ENCODE results near the gene SLC16A10. TPM values are rescaled to one million over a fixed set of nuclear protein-coding genes. Genes with fewer than 3 reads are reported as not detected.

The SLC16A10 gene
- total and polyA plus RNA-seq, 2 of the 8 experiments (the other 6 are each of a cell fraction or from before 2014, with no cell fraction given) = 18.6 to 23.2 TPM

GRCh38 chr6:111270121-111270520 lies 182.8 kb downstream of the SLC16A10 start:
- H3K79me2 ChIP-seq (ENCODE audit: control insufficient read depth in 1 of 2, insufficient read depth in 2 of 2, low read length in 2 of 2) = peaks cover 2 to 3% of the 10 kb centered on the region in 2 experiments; a peak in 2 of 4 replicates
- no peaks in the 10 kb centered on the region for H3K23me2 ChIP-seq (ENCODE audit: low read depth, low read length)
- ChIA-PET CTCF (ENCODE audit: partially characterized antibody) (interaction anchor here (3.6 kb wide), 1 partner anchor 11 kb away, joined by 16 read pairs; a partner anchor contains a TSS), POLR2A (ENCODE audit: partially characterized antibody) (interaction anchor here (1.3 kb wide), 1 partner anchor 314 kb away, joined by 3 read pairs; no protein-coding TSS in a partner anchor)
- no peak overlapping the region for H2BK15ac ChIP-seq (ENCODE audit: low read length)
- no peak overlapping the region for H4K5ac ChIP-seq (ENCODE audit: insufficient read length, low read depth, low read length)
- H3K9ac ChIP-seq (replicated peaks in 1 of 4; ENCODE audit: extremely low read depth in 1 of 4, low read depth in 3 of 4, low read length in 3 of 4) = no peak overlapping the region
- H3K56ac ChIP-seq (replicated peaks; ENCODE audit: insufficient read length, low read depth, low read length) = no peak overlapping the region
- no peak overlapping the region for H2BK120ac ChIP-seq (replicated peaks; ENCODE audit: low read depth, low read length)
- FAIRE-seq = no peak
- no peak overlapping the region for H3K4ac ChIP-seq (replicated peaks; ENCODE audit: insufficient read length, low read depth, low read length)
- no peak overlapping the region for H3K14ac ChIP-seq (ENCODE audit: insufficient read length)
- H4K20me1 ChIP-seq (replicated peaks in 1 of 2; ENCODE audit: control insufficient read depth in 1 of 2, insufficient read depth in 2 of 2, low read length in 2 of 2) = peaks cover 0 to 1% of the 10 kb centered on the region in 2 experiments
- no peaks in the 10 kb centered on the region for H3K79me1 ChIP-seq (ENCODE audit: low read depth, low read length)
- no peak overlapping the region for H3K4me2 ChIP-seq (ENCODE audit: insufficient read depth in 1 of 2, low read depth in 2 of 2, low read length in 2 of 2)
- TF ChIP-seq ATF2 (IDR thresholded peaks at IDR 0.05; ENCODE audit: low read length) = no peak
- no peak for TF ChIP-seq PHF8 (conservative IDR thresholded peaks at IDR 0.05; ENCODE audit: low read depth, low read length)
- TF ChIP-seq POLR2AphosphoS5 (IDR thresholded peaks at IDR 0.05; ENCODE audit: low read depth, low read length) = no peak
- no peak for TF ChIP-seq CHD2 (IDR thresholded peaks at IDR 0.05; ENCODE audit: low read length)
- TF ChIP-seq ATF3 (IDR thresholded peaks at IDR 0.05; ENCODE audit: insufficient read depth, low read depth, low read length) = no peak
- no peak for TF ChIP-seq JUND (IDR thresholded peaks at IDR 0.05; ENCODE audit: low read length)
- no peak for TF ChIP-seq GTF2F1 (IDR thresholded peaks at IDR 0.05; ENCODE audit: borderline replicate concordance, low read depth, low read length)
- no peak overlapping the region for H2BK5ac ChIP-seq (ENCODE audit: low read depth, low read length)
- H3K27ac ChIP-seq (ENCODE audit: low read depth, low read length) = no peak overlapping the region
- WGBS, 2 experiments (ENCODE audit: extremely low coverage in 1 of 2, insufficient coverage in 1 of 2, insufficient read length in 1 of 2, insufficient replicate concordance in 2 of 2, low coverage in 1 of 2, low lambda C conversion rate in 2 of 2, missing lambda C conversion rate in 1 of 2) = 95% methylated on average over 4 of the region's 4 CpGs; no CpG with 5 or more reads in 1 of the 2 experiments
- no peak overlapping the region for H4K91ac ChIP-seq (replicated peaks; ENCODE audit: insufficient read length, low read length)
- peaks cover 4 to 48% (median 23%) of the 10 kb centered on the region in 4 experiments; a peak in 7 of 8 replicates for H3K36me3 ChIP-seq (ENCODE audit: control insufficient read depth in 2 of 4, insufficient read depth in 4 of 4, low read length in 3 of 4)
- H3K27me3 ChIP-seq (replicated peaks in 1 of 4; ENCODE audit: control insufficient read depth in 3 of 4, extremely low read depth in 1 of 4, insufficient read depth in 3 of 4, low read length in 3 of 4) = no peaks in the 10 kb centered on the region
- no peak overlapping the region for H3K23ac ChIP-seq (ENCODE audit: insufficient read length)
- H2AFZ ChIP-seq (ENCODE audit: low read length) = no peak overlapping the region
- no peak overlapping the region for H2BK12ac ChIP-seq (ENCODE audit: low read depth, low read length)
- no peak overlapping the region for H3K4me3 ChIP-seq (ENCODE audit: extremely low read depth in 1 of 4, insufficient read depth in 2 of 4, low read depth in 3 of 4, low read length in 4 of 4)
- H2BK20ac ChIP-seq (ENCODE audit: low read length) = no peak overlapping the region
- DNase-seq (ENCODE audit: low read depth in 1 of 2, low spot score in 2 of 2) = no peak
- no peak overlapping the region for H3K18ac ChIP-seq (ENCODE audit: extremely low read depth, low read length)
- no peaks in the 10 kb centered on the region for H3K4me1 ChIP-seq (replicated peaks in 1 of 4; ENCODE audit: control insufficient read depth in 3 of 4, insufficient read depth in 4 of 4, low read length in 3 of 4)
- H3K9me3 ChIP-seq (ENCODE audit: insufficient read depth in 2 of 2, low read depth in 1 of 2, low read length in 1 of 2) = no peaks in the 10 kb centered on the region
- no peak overlapping the region for H2AK5ac ChIP-seq (ENCODE audit: low read depth, low read length)
- no peak overlapping the region for H4K8ac ChIP-seq (ENCODE audit: extremely low read depth, insufficient read depth, low read length)
